ENCODE results near the gene ATG7.

DNA sequence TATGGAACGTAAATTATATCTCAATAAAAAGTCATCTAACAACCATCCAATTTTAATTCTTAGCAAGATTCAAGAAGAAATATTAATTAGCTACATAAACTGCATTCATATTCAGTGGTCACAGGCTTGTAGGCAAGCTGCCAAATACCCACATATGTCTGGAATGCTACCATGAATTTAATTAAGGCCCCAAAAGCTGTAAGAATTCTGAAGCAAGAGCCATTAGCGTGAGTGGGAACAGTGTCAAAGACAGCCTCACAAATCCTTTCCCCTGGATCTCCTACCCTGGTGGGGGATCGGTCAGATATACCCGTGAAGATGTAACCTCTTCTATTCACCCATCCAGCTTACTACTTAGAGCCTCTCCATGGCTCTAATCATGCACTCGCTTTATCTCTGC, 40.0 kb downstream of the ATG7 start:
- TF ChIP-seq, protein P1, sequence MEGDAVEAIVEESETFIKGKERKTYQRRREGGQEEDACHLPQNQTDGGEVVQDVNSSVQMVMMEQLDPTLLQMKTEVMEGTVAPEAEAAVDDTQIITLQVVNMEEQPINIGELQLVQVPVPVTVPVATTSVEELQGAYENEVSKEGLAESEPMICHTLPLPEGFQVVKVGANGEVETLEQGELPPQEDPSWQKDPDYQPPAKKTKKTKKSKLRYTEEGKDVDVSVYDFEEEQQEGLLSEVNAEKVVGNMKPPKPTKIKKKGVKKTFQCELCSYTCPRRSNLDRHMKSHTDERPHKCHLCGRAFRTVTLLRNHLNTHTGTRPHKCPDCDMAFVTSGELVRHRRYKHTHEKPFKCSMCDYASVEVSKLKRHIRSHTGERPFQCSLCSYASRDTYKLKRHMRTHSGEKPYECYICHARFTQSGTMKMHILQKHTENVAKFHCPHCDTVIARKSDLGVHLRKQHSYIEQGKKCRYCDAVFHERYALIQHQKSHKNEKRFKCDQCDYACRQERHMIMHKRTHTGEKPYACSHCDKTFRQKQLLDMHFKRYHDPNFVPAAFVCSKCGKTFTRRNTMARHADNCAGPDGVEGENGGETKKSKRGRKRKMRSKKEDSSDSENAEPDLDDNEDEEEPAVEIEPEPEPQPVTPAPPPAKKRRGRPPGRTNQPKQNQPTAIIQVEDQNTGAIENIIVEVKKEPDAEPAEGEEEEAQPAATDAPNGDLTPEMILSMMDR (IDR thresholded peaks at IDR 0.05) = no peak
- TF ChIP-seq POLR2A (IDR thresholded peaks at IDR 0.05) = no peak

Data from heart left ventricle (tissue), 13 donors.